HCT116 (cell line): ENCODE data around the gene STRIP1. TPM values are rescaled to one million over a fixed set of nuclear protein-coding genes. Genes with fewer than 3 reads are reported as not detected.

Experiments used
- ATAC-seq: fragments of 200-7000 bp; cut with Tn5 transposase; 2 replicates; pipeline ENCODE4 v1.9.1; 2020; ENCODE audit warnings: mild to moderate bottlenecking, moderate library complexity
- BruUV-seq: library from RNA; stranded (reverse); fragments of 400-500 nt; replicated peaks from 2 replicates; lab custom pipeline; 2021; lab: Mats Ljungman, UMichigan
- CTCF ChIA-PET: fragments of 300-600 bp; sonication (Branson Sonifier 250); formaldehyde crosslinking; loops from one replicate; lab custom pipeline; 2021; ENCODE audit warnings: antibody characterized with exemption; lab: Charles Lee
- POLR2A ChIA-PET: fragments of 300-600, 350-600 bp; sonication (Branson Sonifier 250); formaldehyde crosslinking; loops from one replicate; lab custom pipeline; 2021; ENCODE audit warnings: antibody characterized with exemption; lab: Charles Lee
- RAD21 ChIA-PET, 2 experiments: fragments of 300-600 bp; sonication (Branson Sonifier 250); formaldehyde crosslinking; loops; one replicate each; lab custom pipeline; 2023; ENCODE audit warnings: low total read pairs in 2 of 2; ENCODE audit not compliant: uncharacterized antibody in 2 of 2, unreplicated experiment in 2 of 2, low non-redundant PET in 1 of 2; lab: Charles Lee
- DNase-seq: peaks from one replicate; pipeline ENCODE4 v3.0.0-alpha.2; 2010; ENCODE audit warnings: low read depth, low spot score
- H2AFZ ChIP-seq: fragments of 200-600 bp; shearing (Covaris generic), sonication (generic); 2 replicates; pipeline ENCODE4 v1.6.1; 2017; ENCODE audit warnings: low read depth, mixed run types, mixed read lengths, antibody characterized with exemption, low read length; ENCODE audit not compliant: poor library complexity, severe bottlenecking
- H3K27ac ChIP-seq: 2 replicates; pipeline ENCODE4 v1.5.1; 2012; ENCODE audit warnings: low read depth, low read length
- H3K27me3 ChIP-seq: fragments of 200-600 bp; sonication (generic); 2 replicates; pipeline ENCODE4 v1.6.1; 2016; ENCODE audit warnings: mixed run types, low read length, mixed read lengths; ENCODE audit not compliant: insufficient read depth
- H3K36me3 ChIP-seq, 2 experiments: fragments of 200-500 bp in 1 of 2; fragments of 200-600 bp in 1 of 2; sonication (Bioruptor generic) in 1 of 2; sonication (generic) in 1 of 2; 2 replicates each; pipeline versions ENCODE4 v1.5.1 to v1.6.1; 2014 to 2016; ENCODE audit warnings: low read length in 2 of 2, inconsistent platforms in 1 of 2, mixed read lengths in 1 of 2, mixed run types in 1 of 2; ENCODE audit not compliant: insufficient read depth in 2 of 2, control insufficient read depth in 1 of 2
- H3K4me1 ChIP-seq, 2 experiments: fragments of 200-600 bp in 1 of 2; sonication (generic) in 1 of 2; 2 replicates each; pipeline versions ENCODE4 v1.5.1 to v1.6.1; 2012 to 2017; ENCODE audit warnings: low read length in 2 of 2, inconsistent platforms in 1 of 2, mild to moderate bottlenecking in 1 of 2, mixed read lengths in 1 of 2, mixed run types in 1 of 2, moderate library complexity in 1 of 2; ENCODE audit not compliant: insufficient read depth in 2 of 2, control insufficient read depth in 1 of 2
- H3K4me2 ChIP-seq: fragments of 200-600 bp; sonication (generic); 2 replicates; pipeline ENCODE4 v1.6.1; 2017; ENCODE audit warnings: mixed run types, low read length, mixed read lengths
- H3K4me3 ChIP-seq, 2 experiments: fragments of 200-600 bp in 1 of 2; sonication (generic) in 1 of 2; replicated peaks in 1 of 2; 2 replicates each; pipeline ENCODE4 v1.5.1; 2011 to 2016; ENCODE audit warnings: low read length in 2 of 2, control low read depth in 1 of 2, low read depth in 1 of 2, mild to moderate bottlenecking in 1 of 2, mixed read lengths in 1 of 2, mixed run types in 1 of 2
- H3K79me2 ChIP-seq: fragments of 200-600 bp; sonication (generic); 2 replicates; pipeline ENCODE4 v1.6.1; 2017; ENCODE audit warnings: mild to moderate bottlenecking, mixed run types, low read length, moderate library complexity, mixed read lengths; ENCODE audit not compliant: insufficient read depth
- H3K9ac ChIP-seq: fragments of 200-600 bp; sonication (generic); 2 replicates; pipeline ENCODE4 v1.6.1; 2016; ENCODE audit warnings: low read length, mixed read lengths
- H3K9me2 ChIP-seq: fragments of 200-600 bp; sonication (generic), shearing (Covaris generic); 2 replicates; pipeline ENCODE4 v1.6.1; 2017; ENCODE audit warnings: mixed run types, mild to moderate bottlenecking, moderate library complexity; ENCODE audit not compliant: insufficient read depth
- H3K9me3 ChIP-seq, 2 experiments: fragments of 200-500 bp in 1 of 2; fragments of 200-600 bp in 1 of 2; sonication (Bioruptor generic) in 1 of 2; sonication (generic) in 1 of 2; 2 replicates each; pipeline ENCODE4 v1.6.1; 2014 to 2017; ENCODE audit warnings: low read length in 2 of 2, mixed read lengths in 2 of 2, inconsistent platforms in 1 of 2, low read depth in 1 of 2, mild to moderate bottlenecking in 1 of 2, mixed run types in 1 of 2, moderate library complexity in 1 of 2; ENCODE audit not compliant: control insufficient read depth in 1 of 2, insufficient read depth in 1 of 2
- H4K20me1 ChIP-seq: fragments of 200-600 bp; sonication (generic), shearing (Covaris generic); 2 replicates; pipeline ENCODE4 v1.6.1; 2017; ENCODE audit warnings: mixed run types, mild to moderate bottlenecking, moderate library complexity; ENCODE audit not compliant: insufficient read depth
- ATF3 ChIP-seq: IDR thresholded peaks from 2 replicates; pipeline ENCODE4 v1.6.1; 2012
- CBX3 ChIP-seq: IDR thresholded peaks from 2 replicates; pipeline ENCODE4 v1.6.1; 2012; ENCODE audit warnings: low read depth
- CEBPB ChIP-seq: IDR thresholded peaks from 2 replicates; pipeline ENCODE4 v1.6.1; 2012; ENCODE audit warnings: low read depth
- CTCF ChIP-seq, 3 experiments: fragments of 200-600 bp in 1 of 3; sonication (generic) in 1 of 3; IDR thresholded peaks in 2 of 3; conservative IDR thresholded peaks in 1 of 3; 2 replicates each; pipeline ENCODE4 v1.5.1; 2012 to 2017; ENCODE audit warnings: low read depth in 2 of 3, low read length in 2 of 3, antibody characterized with exemption in 1 of 3, borderline replicate concordance in 1 of 3, control low read depth in 1 of 3, mild to moderate bottlenecking in 1 of 3, mixed read lengths in 1 of 3, mixed run types in 1 of 3, moderate library complexity in 1 of 3; ENCODE audit not compliant: insufficient read depth in 1 of 3
- EGR1 ChIP-seq: IDR thresholded peaks from 2 replicates; pipeline ENCODE4 v1.6.1; 2012; ENCODE audit warnings: low read depth
- ELF1 ChIP-seq: IDR thresholded peaks from 2 replicates; pipeline ENCODE4 v1.6.1; 2012; ENCODE audit warnings: low read depth, borderline replicate concordance
- EZH2 ChIP-seq: fragments of 200-600 bp; sonication (generic); IDR thresholded peaks from 2 replicates; pipeline ENCODE4 v1.6.1; 2017; ENCODE audit warnings: antibody characterized with exemption, mixed run types
- FOSL1 ChIP-seq: IDR thresholded peaks from 2 replicates; pipeline ENCODE4 v1.6.1; 2012; ENCODE audit warnings: low read depth
- MAX ChIP-seq: IDR thresholded peaks from 2 replicates; pipeline ENCODE4 v1.6.1; 2012
- RAD21 ChIP-seq: IDR thresholded peaks from 2 replicates; pipeline ENCODE4 v1.6.1; 2012; ENCODE audit warnings: low read depth, mild to moderate bottlenecking
- REST ChIP-seq: IDR thresholded peaks from 2 replicates; pipeline ENCODE4 v1.6.1; 2012; ENCODE audit warnings: low read depth
- SP1 ChIP-seq: IDR thresholded peaks from 2 replicates; pipeline ENCODE4 v1.6.1; 2012; ENCODE audit warnings: low read depth
- SRF ChIP-seq: IDR thresholded peaks from 2 replicates; pipeline ENCODE4 v1.6.1; 2012; ENCODE audit warnings: low read depth
- YY1 ChIP-seq: IDR thresholded peaks from 2 replicates; pipeline ENCODE4 v1.6.1; 2011; ENCODE audit warnings: low read length, low read depth, moderate library complexity, mild to moderate bottlenecking; ENCODE audit not compliant: insufficient replicate concordance; ENCODE audit errors: extremely low read depth
- ZFX ChIP-seq: fragments of 450-650 bp; IDR thresholded peaks from 2 replicates; pipeline ENCODE4 v1.6.1; 2017
- ZNF274 ChIP-seq: fragments of 200-500 bp; sonication (Bioruptor generic); IDR thresholded peaks from 2 replicates; pipeline ENCODE4 v1.6.1; 2014; ENCODE audit warnings: mild to moderate bottlenecking, low read depth, low read length, inconsistent platforms
- intact Hi-C: fragments of 100-400 bp; cut with micrococcal nuclease; formaldehyde crosslinking; loops from 2 replicates; pipeline ENCODE4 v1.10.0; 2022
- total RNA-seq: library from RNA; stranded (reverse); gene quantifications from one replicate; pipeline ENCODE4 v1.2.1, GENCODE V29; 2021; ENCODE audit not compliant: unreplicated experiment

Gene STRIP1
- total RNA-seq, 1 experiment from 2014 or later, result 33.5 TPM

- ChIA-PET POLR2A (no interaction called here), RAD21 (no interaction called here), CTCF (interaction anchor here (2.0 to 3.6 kb wide), 2 partner anchors 11 to 18 kb away, joined by 5 to 14 read pairs; no protein-coding TSS in a partner anchor)
- H3K4me3 ChIP-seq, result no peak overlapping the region
- no peaks in the 10 kb centered on the region for H3K27me3 ChIP-seq
- TF ChIP-seq CEBPB (no peak), CBX3 (no peak), SRF (no peak), SP1 (no peak), ZNF274 (no peak)
- DNase-seq, result no peak
- H3K36me3 ChIP-seq, result no peaks in the 10 kb centered on the region
- ATAC-seq, result no peak
- no peak overlapping the region for H2AFZ ChIP-seq
- no peak overlapping the region for H3K27ac ChIP-seq
- BruUV-seq, result no TSS peak
- H3K9me2 ChIP-seq, result no peaks in the 10 kb centered on the region
- no peak overlapping the region for H3K4me2 ChIP-seq
- H3K79me2 ChIP-seq, result no peaks in the 10 kb centered on the region
- intact Hi-C loops, result no loop called here
- H4K20me1 ChIP-seq, result no peaks in the 10 kb centered on the region
- H3K9me3 ChIP-seq, result no peaks in the 10 kb centered on the region
- no peaks in the 10 kb centered on the region for H3K4me1 ChIP-seq
- H3K9ac ChIP-seq, result no peak overlapping the region
Observed at GRCh38 chr1:110070282-110070669, 35.9 kb downstream of the STRIP1 start.

- H3K4me2 ChIP-seq, result no peak within 1 kb of the TSS
- no peaks in the 10 kb centered on the region for H3K9me2 ChIP-seq
- no peak within 1 kb of the TSS for H3K27ac ChIP-seq
- intact Hi-C loops, result no loop called here
- DNase-seq, result no peak
- ChIA-PET POLR2A (no interaction called here), CTCF (interaction anchor here (2.0 to 3.6 kb wide), 2 partner anchors 11 to 17 kb away, joined by 5 to 14 read pairs; no protein-coding TSS in a partner anchor), RAD21 (no interaction called here)
- H3K9me3 ChIP-seq, result no peaks in the 10 kb centered on the region
- H3K36me3 ChIP-seq, result no peaks in the 10 kb centered on the region
- no peak within 1 kb of the TSS for H3K4me3 ChIP-seq
- H3K79me2 ChIP-seq, result no peaks in the 10 kb centered on the region
- H4K20me1 ChIP-seq, result no peaks in the 10 kb centered on the region
- BruUV-seq, result no TSS peak
- H3K9ac ChIP-seq, result no peak within 1 kb of the TSS
- H3K4me1 ChIP-seq, result no peaks in the 10 kb centered on the region
- no peaks in the 10 kb centered on the region for H3K27me3 ChIP-seq
- H2AFZ ChIP-seq, result no peak within 1 kb of the TSS
- no peak for ATAC-seq
- TF ChIP-seq MAX, result no peak
- no peak for TF ChIP-seq ZNF274
- no peak for TF ChIP-seq CTCF (IDR thresholded peaks at IDR 0.05 in 2 of 3, conservative IDR thresholded peaks at IDR 0.05 in 1 of 3; ENCODE audit: borderline replicate concordance in 1 of 3, insufficient read depth in 1 of 3, low read depth in 2 of 3, low read length in 2 of 3)
- no peak for TF ChIP-seq ZFX
- TF ChIP-seq YY1, result no peak
- TF ChIP-seq REST, result no peak
- no peak for TF ChIP-seq ATF3
- TF ChIP-seq SRF, result no peak
- TF ChIP-seq EGR1, result no peak
- TF ChIP-seq ELF1, result no peak
- no peak for TF ChIP-seq CEBPB
- no peak for TF ChIP-seq FOSL1
- TF ChIP-seq EZH2, result no peak
- no peak for TF ChIP-seq RAD21
- TF ChIP-seq SP1, result no peak
Observed at GRCh38 chr1:110070671-110071242, 36.3 kb downstream of the STRIP1 start, which contains the start of gene ALX3. Gene ALX3 (minus strand): TSS chr1:110070672. CDS start chr1:110070612, 60 bp downstream.
